ENCODE measurements around the gene HNRNPL. TPM values are rescaled to one million over a fixed set of nuclear protein-coding genes. Genes with fewer than 3 reads are reported as not detected.

HNRNPL gene
- total and polyA plus RNA-seq, 2 donors, result 198 to 269 TPM

DNA sequence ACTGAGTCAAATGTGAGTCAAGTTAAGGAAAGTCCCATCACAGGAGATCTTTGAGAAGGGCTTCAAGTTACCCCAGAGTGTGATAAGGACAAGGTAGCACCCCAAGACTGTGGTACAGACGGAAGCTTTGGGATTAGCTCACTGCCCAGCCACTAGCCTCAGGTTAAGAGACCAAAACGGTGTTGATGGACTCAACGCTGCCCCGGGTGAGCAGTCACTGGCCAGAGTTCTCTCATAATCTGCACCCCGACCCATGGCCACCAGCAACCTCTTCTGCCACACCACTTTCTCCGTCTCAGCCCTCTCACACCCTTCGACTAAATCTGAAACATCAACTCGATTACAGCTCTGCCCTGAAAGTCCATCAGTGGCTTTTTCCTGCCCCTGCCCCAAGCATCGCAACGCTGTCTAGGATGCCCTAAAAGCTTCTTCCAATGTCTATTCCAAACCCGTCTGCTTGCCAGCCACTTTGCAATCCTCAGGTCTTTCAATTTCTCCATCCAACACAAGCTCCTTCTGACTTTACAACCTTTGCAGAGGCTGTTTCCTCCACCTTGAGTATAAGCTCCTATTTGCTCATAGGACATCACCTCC, 5.6 kb downstream of the HNRNPL start:
- 97% methylated on average over 11 of the region's 11 CpGs for WGBS
- Histone ChIP-seq H3K4me1 (ENCODE audit: control insufficient read depth in 2 of 2, insufficient read depth in 2 of 2, low read length in 2 of 2) (peaks cover 24 to 55% of the 10 kb centered on the region in 2 donors), H3K36me3 (ENCODE audit: control insufficient read depth in 2 of 2, insufficient read depth in 2 of 2, low read length in 1 of 2) (peaks cover 84 to 93% of the 10 kb centered on the region in 2 donors), H3K27me3 (ENCODE audit: control insufficient read depth in 2 of 2, insufficient read depth in 1 of 2, low read length in 1 of 2) (no peaks in the 10 kb centered on the region), H3K9me3 (ENCODE audit: control insufficient read depth in 2 of 2, insufficient read depth in 1 of 2, low read length in 1 of 2) (no peaks in the 10 kb centered on the region), H3K4me3 (ENCODE audit: low read length in 2 of 2) (no peak overlapping the region), H3K27ac (ENCODE audit: low read depth in 1 of 2, low read length in 1 of 2) (peak overlapping the region in 1 of 2 donors; percentile 53)
- DNase-seq (ENCODE audit: low read depth in 6 of 9, low spot score in 9 of 9), result no peak

DNA sequence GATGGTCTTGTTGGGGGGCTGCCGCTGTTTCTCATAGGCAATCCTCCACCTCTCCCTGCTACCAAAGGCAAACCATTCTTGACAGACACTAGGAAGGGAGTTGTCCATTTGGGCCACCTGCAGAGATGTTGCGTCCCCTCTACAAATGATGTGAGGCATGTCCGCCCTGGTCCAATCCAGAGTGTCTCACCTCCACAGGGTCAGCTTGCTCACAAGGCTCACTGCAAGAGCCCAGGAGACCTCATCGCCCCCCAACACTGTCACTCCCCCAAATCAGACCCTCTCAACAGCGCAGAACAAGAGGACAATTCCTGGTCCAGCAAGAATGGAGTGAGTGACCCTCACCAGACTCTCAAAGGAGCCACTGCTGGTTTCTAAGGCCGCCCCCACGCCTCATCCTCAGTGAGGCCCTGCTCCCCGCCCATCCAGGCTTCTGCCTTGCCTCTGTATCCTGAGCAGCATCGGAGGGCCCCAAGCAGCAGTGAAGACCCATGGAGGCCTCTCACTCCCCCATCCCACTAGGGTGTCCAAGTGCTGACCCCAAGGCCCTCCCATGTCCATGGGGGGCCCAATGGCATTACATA, 6.5 kb downstream of the HNRNPL start:
- H3K9me3 ChIP-seq (ENCODE audit: control insufficient read depth in 2 of 2, insufficient read depth in 1 of 2, low read length in 1 of 2), result no peaks in the 10 kb centered on the region
- H3K4me3 ChIP-seq (ENCODE audit: low read length in 2 of 2), result no peak overlapping the region
- WGBS, result 97% methylated on average over 9 of the region's 9 CpGs
- no peaks in the 10 kb centered on the region for H3K27me3 ChIP-seq (ENCODE audit: control insufficient read depth in 2 of 2, insufficient read depth in 1 of 2, low read length in 1 of 2)
- H3K4me1 ChIP-seq (ENCODE audit: control insufficient read depth in 2 of 2, insufficient read depth in 2 of 2, low read length in 2 of 2), result peaks cover 17 to 48% of the 10 kb centered on the region in 2 donors
- DNase-seq (ENCODE audit: low read depth in 6 of 9, low spot score in 9 of 9), result no peak
- peaks cover 94 to 97% of the 10 kb centered on the region in 2 donors for H3K36me3 ChIP-seq (ENCODE audit: control insufficient read depth in 2 of 2, insufficient read depth in 2 of 2, low read length in 1 of 2)
- H3K27ac ChIP-seq (ENCODE audit: low read depth in 1 of 2, low read length in 1 of 2), result peak overlapping the region in 1 of 2 donors; percentile 85

DNA sequence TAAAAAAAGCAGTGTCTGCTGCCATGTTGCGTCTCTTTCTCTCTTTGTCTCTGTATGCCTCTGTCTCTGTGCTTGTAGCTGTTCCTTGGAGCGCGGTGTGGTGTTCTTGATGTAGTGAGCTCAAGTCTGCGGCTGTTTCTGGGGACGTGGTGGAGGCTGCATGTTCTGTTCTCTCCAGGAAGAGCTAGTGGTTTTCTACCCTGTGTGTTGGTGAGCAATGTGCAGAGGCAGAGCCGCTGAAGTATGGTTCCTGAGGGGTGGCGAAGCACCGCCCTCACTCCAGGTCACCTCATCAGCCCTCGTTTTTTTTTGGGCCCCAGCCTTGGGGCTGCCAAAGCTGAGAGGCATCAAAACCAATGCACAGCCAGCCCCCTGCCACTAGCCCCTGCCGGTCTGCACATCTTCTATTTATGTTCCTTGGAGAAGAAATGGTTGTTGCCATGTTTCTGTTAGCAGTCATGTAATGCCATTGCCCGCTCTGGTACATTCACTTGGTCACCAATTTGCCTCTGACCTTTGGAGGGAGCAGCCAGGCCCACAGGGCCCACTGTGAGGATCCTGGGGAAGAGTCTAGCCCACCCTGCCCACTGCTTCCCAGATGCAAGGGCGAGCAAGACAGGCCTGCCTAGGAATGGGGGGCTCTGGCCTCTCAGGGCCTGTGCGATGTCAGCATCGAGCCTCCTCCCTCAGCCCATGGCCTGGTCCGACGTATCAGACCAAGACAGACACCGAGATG, 7.2 kb downstream of the HNRNPL start:
- Histone ChIP-seq H3K4me1 (ENCODE audit: control insufficient read depth in 2 of 2, insufficient read depth in 2 of 2, low read length in 2 of 2) (peaks cover 11 to 42% of the 10 kb centered on the region in 2 donors), H3K27ac (ENCODE audit: low read depth in 1 of 2, low read length in 1 of 2) (peak overlapping the region; percentile 23 to 85)

DNA sequence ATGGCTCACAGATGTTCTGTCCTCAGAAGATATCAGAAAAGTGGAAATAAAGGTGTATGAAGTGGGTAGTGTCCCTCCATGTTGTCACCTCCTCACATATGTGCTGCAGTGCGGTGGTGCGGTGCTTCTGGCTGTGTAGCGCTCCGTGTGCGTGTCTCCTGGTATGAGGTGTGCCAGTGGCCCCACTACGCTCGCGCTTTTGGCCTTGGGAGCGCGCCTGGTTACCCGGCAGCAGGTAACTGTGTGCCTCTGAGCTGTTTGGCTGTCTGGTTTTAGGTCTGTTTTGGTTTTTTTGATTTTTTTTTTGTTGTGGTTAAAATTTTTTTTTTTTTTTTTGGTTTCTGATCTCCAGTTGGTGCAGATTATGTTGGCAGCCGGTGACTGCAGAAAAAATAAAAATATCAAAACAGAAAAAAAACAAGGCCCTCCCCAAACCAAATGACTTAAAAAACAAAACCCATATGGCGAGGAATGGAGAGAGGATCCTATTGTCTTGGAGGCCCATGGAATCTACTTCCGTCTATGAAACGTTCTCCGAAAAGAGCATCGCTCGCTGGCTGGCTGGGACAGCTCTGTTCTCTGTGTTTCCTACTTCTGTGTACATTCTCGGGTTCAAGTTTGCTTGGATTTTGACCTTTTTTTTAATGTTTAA, 7.9 kb downstream of the HNRNPL start:
- peak in 2 of 9 donors; percentile 15 to 42 for DNase-seq (ENCODE audit: low read depth in 6 of 9, low spot score in 9 of 9)
- H3K4me3 ChIP-seq (ENCODE audit: low read length in 2 of 2), result no peak overlapping the region
- WGBS, result 77% methylated on average over 19 of the region's 19 CpGs
- H3K27ac ChIP-seq (ENCODE audit: low read depth in 1 of 2, low read length in 1 of 2), result peak overlapping the region in 1 of 2 donors; percentile 74
- no peaks in the 10 kb centered on the region for H3K27me3 ChIP-seq (ENCODE audit: control insufficient read depth in 2 of 2, insufficient read depth in 1 of 2, low read length in 1 of 2)
- peaks cover 9 to 35% of the 10 kb centered on the region in 2 donors for H3K4me1 ChIP-seq (ENCODE audit: control insufficient read depth in 2 of 2, insufficient read depth in 2 of 2, low read length in 2 of 2)
- peaks cover 99% of the 10 kb centered on the region in 2 donors for H3K36me3 ChIP-seq (ENCODE audit: control insufficient read depth in 2 of 2, insufficient read depth in 2 of 2, low read length in 1 of 2)
- no peaks in the 10 kb centered on the region for H3K9me3 ChIP-seq (ENCODE audit: control insufficient read depth in 2 of 2, insufficient read depth in 1 of 2, low read length in 1 of 2)

More for the DNA sequence above, 7.2 kb downstream of the HNRNPL start:
- peak in 3 of 9 donors; percentile 34 to 75 (median 44) for DNase-seq (ENCODE audit: low read depth in 6 of 9, low spot score in 9 of 9)
- Histone ChIP-seq H3K9me3 (ENCODE audit: control insufficient read depth in 2 of 2, insufficient read depth in 1 of 2, low read length in 1 of 2) (no peaks in the 10 kb centered on the region), H3K27me3 (ENCODE audit: control insufficient read depth in 2 of 2, insufficient read depth in 1 of 2, low read length in 1 of 2) (no peaks in the 10 kb centered on the region), H3K36me3 (ENCODE audit: control insufficient read depth in 2 of 2, insufficient read depth in 2 of 2, low read length in 1 of 2) (peaks cover 99% of the 10 kb centered on the region in 2 donors), H3K4me3 (ENCODE audit: low read length in 2 of 2) (no peak overlapping the region)
- 87% methylated on average over 17 of the region's 17 CpGs for WGBS

DNA sequence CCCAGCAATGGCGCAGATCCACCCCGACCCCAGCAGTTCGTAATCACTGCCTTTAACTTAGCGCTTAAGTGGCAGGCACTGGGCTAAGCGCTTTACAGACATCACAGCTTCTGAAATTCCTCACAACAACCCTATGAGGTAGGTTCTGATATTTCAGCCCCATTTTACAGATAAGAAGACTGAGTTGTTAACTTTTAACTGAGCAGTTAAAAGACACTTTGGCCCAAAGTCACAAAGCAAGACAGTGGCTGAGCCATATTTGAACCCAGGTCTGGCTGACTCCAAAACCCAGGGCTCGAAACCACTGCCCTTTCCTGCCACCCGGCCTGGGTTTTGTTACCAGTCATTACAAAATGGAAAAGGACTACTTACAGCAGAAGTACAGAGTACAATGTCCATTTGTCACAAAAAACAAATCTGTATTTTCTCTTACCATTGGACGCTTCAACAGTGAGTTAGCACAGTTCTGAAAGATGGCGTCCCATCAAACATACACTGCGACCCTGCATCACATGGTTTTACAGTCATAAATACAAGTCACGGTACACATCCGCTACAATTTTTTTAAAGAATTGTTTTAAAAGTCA, 8.5 kb downstream of the HNRNPL start:
- no peak overlapping the region for H3K27ac ChIP-seq (ENCODE audit: low read depth in 1 of 2, low read length in 1 of 2)
- no peak for DNase-seq (ENCODE audit: low read depth in 6 of 9, low spot score in 9 of 9)
- H3K27me3 ChIP-seq (ENCODE audit: control insufficient read depth in 2 of 2, insufficient read depth in 1 of 2, low read length in 1 of 2), result no peaks in the 10 kb centered on the region
- no peaks in the 10 kb centered on the region for H3K9me3 ChIP-seq (ENCODE audit: control insufficient read depth in 2 of 2, insufficient read depth in 1 of 2, low read length in 1 of 2)
- H3K36me3 ChIP-seq (ENCODE audit: control insufficient read depth in 2 of 2, insufficient read depth in 2 of 2, low read length in 1 of 2), result peaks cover 97 to 98% of the 10 kb centered on the region in 2 donors
- 97% methylated on average over 12 of the region's 12 CpGs for WGBS
- no peak overlapping the region for H3K4me3 ChIP-seq (ENCODE audit: low read length in 2 of 2)
- peaks cover 9 to 34% of the 10 kb centered on the region in 2 donors for H3K4me1 ChIP-seq (ENCODE audit: control insufficient read depth in 2 of 2, insufficient read depth in 2 of 2, low read length in 2 of 2)

DNA sequence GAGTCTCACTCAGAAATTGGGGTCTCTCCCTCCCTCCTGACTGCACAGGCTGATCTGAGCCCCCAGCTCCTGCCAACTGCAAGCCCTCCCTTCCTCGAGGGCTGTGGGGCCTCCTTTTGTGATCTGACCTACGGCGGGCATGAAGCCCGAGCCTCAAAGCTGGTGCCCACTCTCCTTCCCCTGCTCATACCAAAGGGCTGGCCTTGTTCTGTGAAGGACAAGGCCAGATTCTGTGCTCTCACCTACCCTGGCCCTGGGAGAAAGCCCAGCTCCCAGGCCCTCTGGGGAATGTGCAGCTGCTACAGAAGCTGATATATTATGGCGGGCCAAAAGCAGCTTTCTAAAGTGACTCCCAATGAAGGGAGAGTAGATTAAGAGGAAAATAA, 9.2 kb downstream of the HNRNPL start:
- Histone ChIP-seq H3K27ac (ENCODE audit: low read depth in 1 of 2, low read length in 1 of 2) (no peak overlapping the region), H3K9me3 (ENCODE audit: control insufficient read depth in 2 of 2, insufficient read depth in 1 of 2, low read length in 1 of 2) (no peaks in the 10 kb centered on the region), H3K36me3 (ENCODE audit: control insufficient read depth in 2 of 2, insufficient read depth in 2 of 2, low read length in 1 of 2) (peaks cover 97 to 98% of the 10 kb centered on the region in 2 donors), H3K4me1 (ENCODE audit: control insufficient read depth in 2 of 2, insufficient read depth in 2 of 2, low read length in 2 of 2) (peaks cover 9 to 34% of the 10 kb centered on the region in 2 donors), H3K4me3 (ENCODE audit: low read length in 2 of 2) (no peak overlapping the region), H3K27me3 (ENCODE audit: control insufficient read depth in 2 of 2, insufficient read depth in 1 of 2, low read length in 1 of 2) (no peaks in the 10 kb centered on the region)
- no peak for DNase-seq (ENCODE audit: low read depth in 6 of 9, low spot score in 9 of 9)
- 97% methylated on average over 5 of the region's 5 CpGs for WGBS

DNA sequence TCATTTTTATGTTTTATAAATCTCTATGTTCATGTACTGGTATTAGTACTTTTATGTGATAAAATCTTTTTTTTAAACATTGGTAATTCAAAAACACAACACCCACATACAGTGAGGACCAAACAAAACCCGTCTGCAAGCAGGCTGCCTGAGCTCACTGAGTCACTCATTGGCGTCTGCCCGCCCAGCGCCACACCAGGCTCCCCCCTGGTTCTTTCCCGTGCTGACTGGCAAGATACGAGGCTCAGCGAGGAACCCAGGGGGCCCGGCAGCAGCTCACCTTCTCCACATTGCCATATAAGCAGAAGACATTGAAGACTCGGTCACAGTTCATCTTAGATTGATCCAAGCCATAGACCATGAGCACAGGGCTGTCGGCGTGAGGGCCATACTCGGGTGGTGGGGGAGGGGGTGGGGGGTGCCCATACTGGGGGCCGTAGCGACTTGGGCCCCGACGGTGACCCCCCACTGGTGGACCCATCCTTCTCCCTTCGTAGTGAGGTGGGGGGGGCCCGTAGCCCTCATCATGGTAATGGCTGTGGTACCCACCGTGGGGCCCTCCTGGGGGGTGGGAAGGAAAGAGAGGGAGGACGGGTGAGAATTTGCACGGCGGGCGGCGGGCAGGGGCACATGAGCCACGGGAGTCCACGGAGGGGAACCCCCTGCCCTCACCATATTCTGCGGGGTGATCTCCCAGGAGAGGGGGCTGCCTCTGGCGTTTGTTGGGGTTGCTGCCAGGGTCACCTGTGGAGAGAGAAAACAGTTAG, 9.8 kb downstream of the HNRNPL start:
- no peaks in the 10 kb centered on the region for H3K9me3 ChIP-seq (ENCODE audit: control insufficient read depth in 2 of 2, insufficient read depth in 1 of 2, low read length in 1 of 2)
- H3K27ac ChIP-seq (ENCODE audit: low read depth in 1 of 2, low read length in 1 of 2), result no peak overlapping the region
- H3K4me3 ChIP-seq (ENCODE audit: low read length in 2 of 2), result no peak overlapping the region
- no peak for DNase-seq (ENCODE audit: low read depth in 6 of 9, low spot score in 9 of 9)
- 97% methylated on average over 28 of the region's 28 CpGs for WGBS
- peaks cover 9 to 31% of the 10 kb centered on the region in 2 donors for H3K4me1 ChIP-seq (ENCODE audit: control insufficient read depth in 2 of 2, insufficient read depth in 2 of 2, low read length in 2 of 2)
- peaks cover 92 to 96% of the 10 kb centered on the region in 2 donors for H3K36me3 ChIP-seq (ENCODE audit: control insufficient read depth in 2 of 2, insufficient read depth in 2 of 2, low read length in 1 of 2)
- no peaks in the 10 kb centered on the region for H3K27me3 ChIP-seq (ENCODE audit: control insufficient read depth in 2 of 2, insufficient read depth in 1 of 2, low read length in 1 of 2)

DNA sequence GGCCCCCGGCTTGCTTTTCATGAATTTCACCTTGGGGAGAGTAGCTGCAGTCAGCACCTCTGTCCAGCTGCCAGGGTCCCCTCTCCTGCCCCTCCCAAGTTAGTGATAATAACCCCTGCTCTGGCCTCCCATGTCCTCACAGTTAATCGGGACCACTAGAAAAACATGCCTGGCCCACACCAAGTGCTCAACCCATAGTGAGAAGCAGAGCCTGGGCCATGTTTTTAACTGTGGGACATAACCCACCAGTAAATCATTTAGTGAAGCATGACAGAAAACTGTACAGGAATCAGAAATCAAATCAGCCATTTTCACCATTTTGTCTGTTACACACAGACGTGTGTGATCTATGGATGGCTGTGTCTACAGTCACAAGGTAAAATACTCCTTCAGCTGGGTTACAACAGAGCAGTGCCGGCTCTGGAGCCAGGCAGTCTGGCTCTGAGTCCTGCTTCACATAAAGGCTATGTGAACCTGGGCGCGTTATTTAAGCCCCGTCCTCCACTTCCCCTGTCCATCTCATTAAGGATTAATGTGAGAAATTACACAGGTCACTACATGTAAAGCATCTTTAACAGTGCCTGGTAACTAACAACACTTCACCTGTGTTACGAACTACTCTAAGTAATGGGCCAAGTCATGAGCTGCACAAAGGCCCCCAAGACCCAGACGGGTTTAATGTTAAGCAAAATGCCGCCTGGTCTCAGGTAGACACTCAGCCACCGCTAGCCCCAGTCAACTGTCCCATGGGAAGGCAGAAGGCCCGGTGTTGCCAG, 10.6 kb downstream of the HNRNPL start:
- DNase-seq (ENCODE audit: low read depth in 6 of 9, low spot score in 9 of 9), result no peak
- peaks cover 83 to 91% of the 10 kb centered on the region in 2 donors for H3K36me3 ChIP-seq (ENCODE audit: control insufficient read depth in 2 of 2, insufficient read depth in 2 of 2, low read length in 1 of 2)
- no peaks in the 10 kb centered on the region for H3K27me3 ChIP-seq (ENCODE audit: control insufficient read depth in 2 of 2, insufficient read depth in 1 of 2, low read length in 1 of 2)
- no peak overlapping the region for H3K27ac ChIP-seq (ENCODE audit: low read depth in 1 of 2, low read length in 1 of 2)
- H3K9me3 ChIP-seq (ENCODE audit: control insufficient read depth in 2 of 2, insufficient read depth in 1 of 2, low read length in 1 of 2), result no peaks in the 10 kb centered on the region
- no peak overlapping the region for H3K4me3 ChIP-seq (ENCODE audit: low read length in 2 of 2)
- WGBS, result 93% methylated on average over 12 of the region's 12 CpGs
- peaks cover 9 to 29% of the 10 kb centered on the region in 2 donors for H3K4me1 ChIP-seq (ENCODE audit: control insufficient read depth in 2 of 2, insufficient read depth in 2 of 2, low read length in 2 of 2)

All from thymus (tissue), 11 donors.